Upper lobe of left lung (tissue), 6 donors: Measurements from ENCODE around the gene ZNF438. TPM values are rescaled to one million over a fixed set of nuclear protein-coding genes. Genes with fewer than 3 reads are reported as not detected.
A peak's percentile ranks its signal among the peaks of the same experiment; 100 is the strongest.

Experiments
- ATAC-seq, 2 donors: fragments of 200-7000 bp; cut with Tn5 transposase; one replicate each; pipeline ENCODE4 v1.9.1; 2022; ENCODE audit warnings: mild to moderate bottlenecking in 2 of 2, moderate library complexity in 2 of 2; ENCODE audit not compliant: low FRiP score in 2 of 2
- DNase-seq, 2 donors: peaks; one replicate each; pipeline ENCODE4 v3.0.0-alpha.2; 2019 to 2020
- H3K27ac ChIP-seq, 4 donors: fragments of 200-600 bp; sonication (generic); one replicate each; pipeline ENCODE4 v1.5.1; 2016 to 2019
- H3K27me3 ChIP-seq, 4 donors: fragments of 200-600 bp; sonication (generic); one replicate each; pipeline ENCODE4 v1.5.1; 2017 to 2019
- H3K36me3 ChIP-seq, 4 donors: fragments of 200-600 bp; sonication (generic); one replicate each; pipeline ENCODE4 v1.5.1; 2016 to 2019
- H3K4me1 ChIP-seq, 4 donors: fragments of 200-600 bp; sonication (generic); one replicate each; pipeline ENCODE4 v1.5.1; 2018 to 2019
- H3K4me3 ChIP-seq, 4 donors: fragments of 200-600 bp; sonication (generic); one replicate each; pipeline ENCODE4 v1.5.1; 2017 to 2019; ENCODE audit warnings: mild to moderate bottlenecking in 2 of 4, moderate library complexity in 1 of 4
- H3K9me3 ChIP-seq, 4 donors: fragments of 200-600 bp; sonication (generic); one replicate each; pipeline ENCODE4 v1.5.1; 2018 to 2019
- EP300 ChIP-seq, 4 donors: sonication (generic); formaldehyde crosslinking; IDR thresholded peaks; one replicate each; pipeline ENCODE4 v1.5.1; 2017; ENCODE audit warnings: antibody characterized with exemption in 4 of 4, control low read depth in 2 of 4
- POLR2A ChIP-seq, 4 donors: fragments of 450-650 bp; IDR thresholded peaks; one replicate each; pipeline ENCODE4 v1.5.1; 2016 to 2017; ENCODE audit warnings: antibody characterized with exemption in 4 of 4, mild to moderate bottlenecking in 2 of 4
- POLR2AphosphoS5 ChIP-seq, 2 donors: sonication (generic); formaldehyde crosslinking; IDR thresholded peaks; one replicate each; pipeline ENCODE4 v1.5.1; 2017; ENCODE audit warnings: antibody characterized with exemption in 2 of 2
- WGBS, 2 donors: methylation state at CpG; one replicate each; pipeline ENCODE4 v1.1.5; 2017 to 2018; 5-methylcytosine and 5-hydroxymethylcytosine counted together
- total RNA-seq, 6 donors: library from RNA; depleted of rRNA in 4 of 6; stranded (reverse); fragments of >200 nt in 4 of 6; gene quantifications; one replicate each; pipeline versions ENCODE4 v1.1.0 to v1.2.1, GENCODE V29; 2016 to 2021
- TF ChIP-seq, protein P1 (sequence below), 6 experiments: fragments of 450-650 bp in 4 of 6; fragments of 200-600 bp in 2 of 6; sonication (generic) in 2 of 6; IDR thresholded peaks; one replicate each; pipeline ENCODE4 v1.5.1; 2016 to 2019; ENCODE audit warnings: antibody characterized with exemption in 6 of 6
- donor health status: DM: no; HTN: no; CAD: no; lungs with moderate emphysema.
- donor health status: DM: no; HTN: yes; CAD: no; lungs with severe emphysema.

Gene ZNF438
- total RNA-seq, 6 donors from 2014 or later, result 10.5 to 25.1 (median 13.7) TPM

DNA sequence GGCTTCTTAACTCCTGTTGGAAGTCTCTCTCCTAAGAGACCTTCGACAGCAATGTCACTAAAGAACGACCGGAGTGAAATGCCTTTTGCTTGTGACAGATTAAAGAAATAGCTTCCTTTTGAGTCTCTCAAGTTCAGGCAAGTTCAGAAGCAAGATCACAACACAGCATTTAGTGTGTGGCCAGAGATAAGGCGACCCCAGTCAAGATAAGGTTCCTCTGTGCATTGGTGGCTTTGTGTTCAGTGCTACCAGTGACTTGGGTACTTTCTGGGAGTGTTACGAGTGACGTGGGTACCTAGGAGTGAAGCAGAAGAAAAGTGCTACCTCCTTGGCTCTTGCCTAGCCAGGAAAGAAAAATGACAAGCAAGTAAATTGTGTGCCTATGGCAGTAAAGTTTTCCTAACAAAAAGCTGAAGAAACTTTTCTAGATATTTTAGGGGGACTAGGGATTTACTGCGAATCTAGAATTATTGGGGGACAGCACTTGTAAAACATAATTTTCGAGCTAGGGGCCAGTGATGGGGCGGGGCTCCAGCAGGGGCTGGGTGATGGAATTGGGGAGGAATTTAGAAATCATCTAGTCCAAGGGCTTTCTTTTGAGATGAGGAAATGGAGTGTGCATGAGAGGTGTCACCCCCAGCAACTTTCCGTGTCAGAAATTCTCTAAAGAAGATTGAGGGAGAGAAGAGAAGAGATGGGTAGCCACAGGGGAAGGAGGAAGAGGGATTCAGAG lies 210.2 kb downstream of the ZNF438 start:
- TF ChIP-seq POLR2AphosphoS5 (IDR thresholded peaks at IDR 0.05), result no peak
- TF ChIP-seq, protein P1, sequence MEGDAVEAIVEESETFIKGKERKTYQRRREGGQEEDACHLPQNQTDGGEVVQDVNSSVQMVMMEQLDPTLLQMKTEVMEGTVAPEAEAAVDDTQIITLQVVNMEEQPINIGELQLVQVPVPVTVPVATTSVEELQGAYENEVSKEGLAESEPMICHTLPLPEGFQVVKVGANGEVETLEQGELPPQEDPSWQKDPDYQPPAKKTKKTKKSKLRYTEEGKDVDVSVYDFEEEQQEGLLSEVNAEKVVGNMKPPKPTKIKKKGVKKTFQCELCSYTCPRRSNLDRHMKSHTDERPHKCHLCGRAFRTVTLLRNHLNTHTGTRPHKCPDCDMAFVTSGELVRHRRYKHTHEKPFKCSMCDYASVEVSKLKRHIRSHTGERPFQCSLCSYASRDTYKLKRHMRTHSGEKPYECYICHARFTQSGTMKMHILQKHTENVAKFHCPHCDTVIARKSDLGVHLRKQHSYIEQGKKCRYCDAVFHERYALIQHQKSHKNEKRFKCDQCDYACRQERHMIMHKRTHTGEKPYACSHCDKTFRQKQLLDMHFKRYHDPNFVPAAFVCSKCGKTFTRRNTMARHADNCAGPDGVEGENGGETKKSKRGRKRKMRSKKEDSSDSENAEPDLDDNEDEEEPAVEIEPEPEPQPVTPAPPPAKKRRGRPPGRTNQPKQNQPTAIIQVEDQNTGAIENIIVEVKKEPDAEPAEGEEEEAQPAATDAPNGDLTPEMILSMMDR (IDR thresholded peaks at IDR 0.05), result no peak
- no peak for TF ChIP-seq EP300 (IDR thresholded peaks at IDR 0.05)
- no peak for TF ChIP-seq POLR2A (IDR thresholded peaks at IDR 0.05)
- Histone ChIP-seq H3K9me3 (no peaks in the 10 kb centered on the region), H3K4me3 (no peak overlapping the region), H3K27ac (peak overlapping the region in 2 of 4 donors; percentile 40 to 42), H3K27me3 (no peaks in the 10 kb centered on the region), H3K36me3 (no peaks in the 10 kb centered on the region), H3K4me1 (peaks cover 8 to 14% (median 10%) of the 10 kb centered on the region in 4 donors)
- no peak for DNase-seq
- ATAC-seq, result no peak
- WGBS, 2 donors, result 60 to 63% methylated on average over 10 of the region's 10 CpGs

DNA sequence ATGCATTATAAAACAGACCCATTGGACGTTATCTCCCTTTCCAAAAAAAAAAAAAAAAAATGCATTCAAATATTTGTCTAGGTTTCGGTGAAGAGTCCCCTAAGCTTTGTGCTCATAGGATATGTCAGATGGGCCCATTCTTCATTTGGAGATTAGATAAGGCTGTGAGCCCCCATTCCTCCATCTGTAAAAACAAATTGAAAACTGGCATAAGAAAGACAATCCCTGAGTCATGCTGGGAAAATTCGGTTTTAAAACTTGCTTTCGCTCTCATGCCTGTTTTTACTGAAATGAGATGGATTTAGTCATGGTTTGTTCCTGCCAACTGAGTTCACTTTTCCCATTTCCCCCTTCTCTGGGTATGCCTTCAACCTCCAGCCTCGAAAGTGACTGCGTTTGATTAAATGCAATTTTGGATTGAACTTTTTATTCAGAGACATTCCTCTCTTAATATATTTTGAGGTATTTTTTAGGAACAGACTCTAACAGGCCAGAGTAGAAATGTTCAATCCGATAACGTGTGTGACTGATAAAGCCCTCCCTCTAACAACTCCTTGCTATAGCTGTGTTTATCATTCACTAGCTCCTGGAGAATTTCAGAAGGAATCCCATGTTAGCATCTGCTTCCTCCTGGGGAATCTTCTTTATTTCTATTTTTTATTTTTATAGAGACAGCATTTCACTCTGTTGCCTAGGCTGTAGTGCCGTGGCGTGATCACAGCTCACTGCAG lies 211.2 kb downstream of the ZNF438 start:
- TF ChIP-seq POLR2AphosphoS5 (IDR thresholded peaks at IDR 0.05) (no peak), POLR2A (IDR thresholded peaks at IDR 0.05) (no peak), EP300 (IDR thresholded peaks at IDR 0.05) (no peak)
- TF ChIP-seq, protein P1 (IDR thresholded peaks at IDR 0.05), result no peak
- no peaks in the 10 kb centered on the region for H3K9me3 ChIP-seq
- ATAC-seq (peak in 1 of 2 donors; percentile 73), DNase-seq (no peak)
- WGBS, 2 donors, result 62 to 65% methylated on average over 10 of the region's 10 CpGs
- H3K27ac ChIP-seq, result peak overlapping the region in 2 of 4 donors; percentile 40 to 42
- H3K27me3 ChIP-seq, result no peaks in the 10 kb centered on the region
- H3K4me3 ChIP-seq, result no peak overlapping the region
- no peaks in the 10 kb centered on the region for H3K36me3 ChIP-seq
- peaks cover 8 to 14% (median 10%) of the 10 kb centered on the region in 4 donors for H3K4me1 ChIP-seq

DNA sequence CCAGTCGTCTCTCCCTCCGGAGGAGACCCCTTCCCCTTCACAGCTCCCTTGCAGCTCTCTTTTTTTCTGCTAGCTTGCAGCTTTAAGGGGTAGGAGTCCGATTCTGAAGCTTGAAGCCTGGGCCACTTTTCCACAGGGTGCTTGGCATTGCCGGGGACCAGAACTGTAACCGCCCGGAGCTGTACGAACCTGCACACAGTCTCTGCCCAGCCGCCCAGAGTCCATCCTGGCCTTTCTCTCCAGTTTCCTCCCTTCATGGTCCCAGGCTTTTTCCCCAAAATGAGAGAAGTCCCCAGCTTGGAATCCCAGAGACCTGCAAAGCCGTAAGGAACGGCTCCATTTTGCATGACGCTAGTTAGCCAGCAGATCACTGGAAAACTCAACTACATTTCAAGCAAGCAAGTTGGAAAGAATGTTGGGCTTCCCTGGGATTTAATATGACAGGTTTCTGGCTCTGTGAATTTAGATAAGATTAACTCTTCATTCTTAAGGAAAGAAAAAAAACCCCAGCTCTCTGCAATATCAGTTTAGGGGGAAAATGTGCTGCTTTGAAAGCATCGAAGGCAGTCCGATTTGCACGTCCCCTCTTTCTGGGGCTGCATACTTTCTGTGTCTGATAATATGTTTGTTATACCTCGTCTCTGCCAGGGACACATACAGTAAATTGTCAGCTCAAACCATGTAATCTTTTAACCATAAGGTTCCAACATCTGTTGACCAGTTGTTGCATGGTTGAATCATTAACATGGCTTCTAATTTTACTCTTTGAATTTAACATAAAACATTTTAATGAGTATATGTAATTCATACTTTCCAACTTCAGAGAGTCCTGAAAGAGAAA lies 212.1 kb downstream of the ZNF438 start:
- H3K27me3 ChIP-seq, result no peaks in the 10 kb centered on the region
- H3K36me3 ChIP-seq, result no peaks in the 10 kb centered on the region
- 62 to 85% methylated on average over 15 of the region's 15 CpGs for WGBS, 2 donors
- peaks cover 8 to 14% (median 10%) of the 10 kb centered on the region in 4 donors for H3K4me1 ChIP-seq
- TF ChIP-seq POLR2A (IDR thresholded peaks at IDR 0.05) (no peak), POLR2AphosphoS5 (IDR thresholded peaks at IDR 0.05) (no peak), EP300 (IDR thresholded peaks at IDR 0.05) (no peak)
- TF ChIP-seq, protein P1 (IDR thresholded peaks at IDR 0.05), result no peak
- ATAC-seq (no peak), DNase-seq (no peak)
- H3K27ac ChIP-seq, result peak overlapping the region in 2 of 4 donors; percentile 21 to 40
- no peak overlapping the region for H3K4me3 ChIP-seq
- H3K9me3 ChIP-seq, result no peaks in the 10 kb centered on the region

DNA sequence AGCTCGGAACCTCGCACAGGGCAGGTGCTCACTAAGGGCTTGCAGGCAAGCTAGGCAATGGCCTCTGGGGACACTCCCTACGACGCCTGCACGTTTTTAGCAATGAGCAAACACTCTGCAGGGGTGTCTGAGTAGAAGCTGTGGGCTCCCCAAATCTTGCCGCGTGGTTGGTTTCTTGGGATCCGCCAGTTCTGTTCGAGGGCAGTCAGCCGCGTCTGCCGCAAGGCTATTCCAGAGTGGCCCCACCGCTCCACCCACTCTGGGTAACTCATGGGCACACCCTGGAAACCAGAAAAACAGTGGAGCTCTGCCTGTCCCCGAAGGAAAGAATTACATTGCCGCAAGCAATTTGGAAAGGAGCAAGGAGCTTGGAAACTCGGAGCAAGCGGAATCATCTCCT lies 212.8 kb downstream of the ZNF438 start:
- peak overlapping the region in 1 of 4 donors; percentile 21 for H3K27ac ChIP-seq
- ATAC-seq, result peak in 1 of 2 donors; percentile 75
- peaks cover 8 to 14% (median 12%) of the 10 kb centered on the region in 4 donors for H3K4me1 ChIP-seq

More for the DNA sequence above, 212.8 kb downstream of the ZNF438 start:
- Histone ChIP-seq H3K36me3 (no peaks in the 10 kb centered on the region), H3K4me3 (no peak overlapping the region), H3K9me3 (no peaks in the 10 kb centered on the region), H3K27me3 (no peaks in the 10 kb centered on the region)
- TF ChIP-seq POLR2AphosphoS5 (IDR thresholded peaks at IDR 0.05), result no peak
- TF ChIP-seq, protein P1 (IDR thresholded peaks at IDR 0.05), result no peak
- no peak for TF ChIP-seq EP300 (IDR thresholded peaks at IDR 0.05)
- TF ChIP-seq POLR2A (IDR thresholded peaks at IDR 0.05), result no peak
- whole genome bisulfite sequencing, 2 donors, result 90 to 94% methylated on average over 17 of the region's 17 CpGs
- no peak for DNase-seq
